ENCODE results near the gene GNRHR.
"Not testable (repeated sequence)": the region's sequence is repeated elsewhere in the genome, so short reads cannot be mapped to it uniquely, and the experiment has no call there.

The GNRHR gene

GRCh38 chr4:67754288-67754687 lies at the start of gene GNRHR:
GNRHR (minus strand) TSS chr4:67754388; CDS start chr4:67754335, 53 bp downstream.
- in situ Hi-C loops (cut with MboI; ENCODE audit: low sequenced_read_pairs), result no loop called here

- in situ Hi-C loops (cut with MboI; ENCODE audit: low sequenced_read_pairs), result no loop called here
Measured at GRCh38 chr4:67796810-67797209, 42.6 kb upstream of the GNRHR start.

GRCh38 chr4:67790721-67791120 lies 36.5 kb upstream of the GNRHR start:
- in situ Hi-C loops (cut with MboI; ENCODE audit: low sequenced_read_pairs), result no loop called here

GRCh38 chr4:67787311-67787710 lies 33.1 kb upstream of the GNRHR start:
- in situ Hi-C loops (cut with MboI; ENCODE audit: low sequenced_read_pairs), result no loop called here

- in situ Hi-C loops (cut with MboI; ENCODE audit: low sequenced_read_pairs), result no loop called here
Measured at GRCh38 chr4:67785528-67785927, 31.3 kb upstream of the GNRHR start.

GRCh38 chr4:67779631-67780030 lies 25.4 kb upstream of the GNRHR start:
- in situ Hi-C loops (cut with MboI; ENCODE audit: low sequenced_read_pairs), result no loop called here

GRCh38 chr4:67776746-67777145 lies 22.6 kb upstream of the GNRHR start:
- in situ Hi-C loops (cut with MboI; ENCODE audit: low sequenced_read_pairs), result no loop called here

GRCh38 chr4:67770422-67770821 lies 16.2 kb upstream of the GNRHR start:
- in situ Hi-C loops (cut with MboI; ENCODE audit: low sequenced_read_pairs), result no loop called here

- in situ Hi-C loops (cut with MboI; ENCODE audit: low sequenced_read_pairs), result no loop called here
Measured at GRCh38 chr4:67765928-67766327, 11.7 kb upstream of the GNRHR start.

- in situ Hi-C loops (cut with MboI; ENCODE audit: low sequenced_read_pairs), result no loop called here
Measured at GRCh38 chr4:67765401-67765800, 11.2 kb upstream of the GNRHR start.

- in situ Hi-C loops (cut with MboI; ENCODE audit: low sequenced_read_pairs), result no loop called here
Measured at GRCh38 chr4:67764183-67764582, 10.0 kb upstream of the GNRHR start.

- in situ Hi-C loops (cut with MboI; ENCODE audit: low sequenced_read_pairs), result no loop called here
Measured at GRCh38 chr4:67762086-67762485, 7.9 kb upstream of the GNRHR start.

- in situ Hi-C loops (cut with MboI; ENCODE audit: low sequenced_read_pairs), result not testable (repeated sequence)
Measured at GRCh38 chr4:67756991-67757390, 2.8 kb upstream of the GNRHR start.

GRCh38 chr4:67755974-67756373 lies 1.8 kb upstream of the GNRHR start:
- in situ Hi-C loops (cut with MboI; ENCODE audit: low sequenced_read_pairs), result no loop called here

- in situ Hi-C loops (cut with MboI; ENCODE audit: low sequenced_read_pairs), result no loop called here
Measured at GRCh38 chr4:67751260-67751659, 2.9 kb downstream of the GNRHR start.

GRCh38 chr4:67750691-67751090 lies 3.5 kb downstream of the GNRHR start:
- in situ Hi-C loops (cut with MboI; ENCODE audit: low sequenced_read_pairs), result no loop called here

GRCh38 chr4:67749286-67749685 lies 4.9 kb downstream of the GNRHR start:
- in situ Hi-C loops (cut with MboI; ENCODE audit: low sequenced_read_pairs), result no loop called here

- in situ Hi-C loops (cut with MboI; ENCODE audit: low sequenced_read_pairs), result no loop called here
Measured at GRCh38 chr4:67746797-67747495, 7.2 kb downstream of the GNRHR start.

- in situ Hi-C loops (cut with MboI; ENCODE audit: low sequenced_read_pairs), result no loop called here
Measured at GRCh38 chr4:67744561-67745283, 9.5 kb downstream of the GNRHR start.

- in situ Hi-C loops (cut with MboI; ENCODE audit: low sequenced_read_pairs), result no loop called here
Measured at GRCh38 chr4:67743194-67743593, 11.0 kb downstream of the GNRHR start.

GRCh38 chr4:67736262-67736661 lies 17.9 kb downstream of the GNRHR start:
- in situ Hi-C loops (cut with MboI; ENCODE audit: low sequenced_read_pairs), result no loop called here

GRCh38 chr4:67735325-67735724 lies 18.9 kb downstream of the GNRHR start:
- in situ Hi-C loops (cut with MboI; ENCODE audit: low sequenced_read_pairs), result no loop called here

Data from hTERT RPE-1 (cell line).